Spleen (tissue), 11 donors: ENCODE results near the gene NUDT3. TPM values are rescaled to one million over a fixed set of nuclear protein-coding genes. Genes with fewer than 3 reads are reported as not detected.

ENCODE experiments used
- DNase-seq: peaks from one replicate; pipeline ENCODE4 v3.0.0-alpha.2; 2020
- H3K27ac ChIP-seq, 8 donors: fragments of 200-600 bp; sonication (generic) in 7 of 8; 1 replicate in 4 of 8; 2 replicates in 4 of 8; pipeline versions ENCODE4 v1.5.0 to v1.8.0; 2016 to 2021; ENCODE audit warnings: inconsistent platforms in 4 of 8, mild to moderate bottlenecking in 4 of 8, moderate library complexity in 1 of 8
- H3K27me3 ChIP-seq, 7 donors: fragments of 200-600 bp; sonication (generic) in 6 of 7; replicated peaks in 1 of 7; 1 replicate in 4 of 7; 2 replicates in 3 of 7; pipeline versions ENCODE4 v1.5.0 to v1.8.0; 2016 to 2021; ENCODE audit warnings: inconsistent platforms in 3 of 7, mild to moderate bottlenecking in 1 of 7
- H3K36me3 ChIP-seq, 6 donors: fragments of 200-600 bp; sonication (generic) in 5 of 6; 1 replicate in 4 of 6; 2 replicates in 2 of 6; pipeline versions ENCODE4 v1.5.0 to v1.8.0; 2016 to 2021; ENCODE audit warnings: inconsistent platforms in 2 of 6
- H3K4me1 ChIP-seq, 6 donors: fragments of 200-600 bp; sonication (generic) in 5 of 6; 1 replicate in 3 of 6; 2 replicates in 3 of 6; pipeline versions ENCODE4 v1.5.0 to v1.8.0; 2016 to 2021; ENCODE audit warnings: inconsistent platforms in 3 of 6
- H3K4me3 ChIP-seq, 8 donors: fragments of 200-600 bp; sonication (generic) in 7 of 8; 1 replicate in 4 of 8; 2 replicates in 4 of 8; pipeline versions ENCODE4 v1.5.0 to v1.8.0; 2016 to 2021; ENCODE audit warnings: inconsistent platforms in 4 of 8, mild to moderate bottlenecking in 4 of 8, moderate library complexity in 2 of 8
- H3K9me3 ChIP-seq, 8 donors: fragments of 200-600 bp; sonication (generic) in 7 of 8; 1 replicate in 4 of 8; 2 replicates in 4 of 8; pipeline versions ENCODE4 v1.5.0 to v1.8.0; 2016 to 2021; ENCODE audit warnings: inconsistent platforms in 4 of 8
- POLR2A ChIP-seq, 3 donors: fragments of 450-650 bp; IDR thresholded peaks; one replicate each; pipeline ENCODE4 v1.5.1; 2017; ENCODE audit warnings: antibody characterized with exemption in 3 of 3, mild to moderate bottlenecking in 1 of 3
- POLR2AphosphoS5 ChIP-seq, 3 donors: sonication (generic); formaldehyde crosslinking; IDR thresholded peaks; one replicate each; pipeline ENCODE4 v1.5.1; 2017; ENCODE audit warnings: antibody characterized with exemption in 3 of 3
- WGBS, 5 donors: extraction: QIAGEN DNeasy Blood & Tissue Kit in 3 of 5; methylation state at CpG; one replicate each; pipeline versions ENCODE4 v1.1.5 to v1.1.7; 2013 to 2018; 5-methylcytosine and 5-hydroxymethylcytosine counted together
- intact Hi-C: fragments of 100-400 bp; cut with DNase I; formaldehyde crosslinking; loops from one replicate; pipeline ENCODE4 v1.15.0; 2023; ENCODE audit warnings: low total_unique reads
- polyA plus RNA-seq, 3 donors: library from polyadenylated mRNA; stranded (reverse); fragments of 200-250 nt; gene quantifications; one replicate each; pipeline ENCODE4 v1.2.1, GENCODE V29; 2013
- total RNA-seq, 7 donors: library from RNA; depleted of rRNA in 3 of 7; stranded (reverse); fragments of >200 nt in 3 of 7; fragmentation: NEBNext Ultra II Directional in 4 of 7; extraction: Animal tissue kit (Norgen Biotek cat#: 25700) in 4 of 7; gene quantifications; one replicate each; pipeline versions ENCODE4 v1.1.0 to v1.2.1, GENCODE V29; 2016 to 2021
- TF ChIP-seq, protein P1 (sequence below), 11 experiments: fragments of 200-600 bp in 7 of 11; fragments of 450-650 bp in 4 of 11; sonication (generic) in 4 of 11; IDR thresholded peaks in 8 of 11; conservative IDR thresholded peaks in 3 of 11; 1 replicate in 7 of 11; 2 replicates in 4 of 11; pipeline versions ENCODE4 v1.4.0 to v1.8.0; 2016 to 2021; ENCODE audit warnings: antibody characterized with exemption in 11 of 11, inconsistent platforms in 4 of 11, mild to moderate bottlenecking in 1 of 11
- donor health status: healthy with polysubstance abuse.
- donor health status: DM: no; HTN: no; CAD: no; lungs with moderate emphysema.
- donor health status: DM: no; HTN: no; CAD: no.
- donor health status: Bipolar disorder and iron deficiency.
- donor health status: healthy.
- donor health status: DM: no; HTN: no; CAD: no.
- donor health status: DM: yes; HTN: yes; CAD: no.

NUDT3 gene
- total and polyA plus RNA-seq, 10 donors: 9.2 to 54.2 (median 37.8) TPM

DNA sequence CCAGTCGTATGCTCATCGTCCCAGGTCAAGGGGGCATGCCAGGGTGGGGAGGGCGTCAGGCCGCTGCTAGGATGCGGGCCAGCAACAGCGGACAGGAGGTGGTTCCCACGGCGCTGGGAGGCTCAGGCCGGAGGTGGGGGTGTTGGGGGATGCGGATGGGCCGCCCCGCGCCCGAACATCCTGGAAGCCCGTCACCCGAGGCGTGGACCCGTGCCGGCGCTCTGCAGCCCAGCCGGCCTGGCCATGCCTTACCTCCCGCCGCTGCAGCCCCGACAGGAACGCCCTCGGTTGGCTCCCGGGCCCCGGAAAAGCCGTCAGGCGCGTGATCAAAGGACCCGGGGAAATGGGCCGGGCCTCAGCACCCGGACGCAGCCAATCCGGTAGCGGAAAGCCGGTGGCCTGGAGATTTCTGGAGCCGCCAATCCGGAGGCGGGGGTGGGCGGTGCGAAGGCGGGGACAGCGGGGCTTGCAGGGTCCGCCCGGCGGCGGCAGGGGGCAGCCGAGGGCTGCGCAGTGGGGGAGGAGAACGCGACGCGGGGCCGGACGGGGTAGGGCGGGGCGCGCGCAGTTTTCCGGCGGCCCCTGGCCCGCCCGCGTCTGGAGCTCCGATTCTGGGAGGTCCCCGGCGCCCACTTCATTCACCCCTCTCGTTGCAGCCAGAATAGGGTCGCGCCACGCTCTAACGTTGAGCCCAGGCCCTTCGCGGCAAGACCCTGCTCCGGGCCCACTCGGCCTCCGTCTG, 143.6 kb downstream of the NUDT3 start, which contains the start of gene SMIM29:
Gene SMIM29, minus strand, starts transcription at position 280 of the 742 bp plus-strand sequence. CDS start 1,215 bp downstream, outside the sequence.
- peak within 1 kb of the TSS; percentile 92 to 98 (median 94) for H3K27ac ChIP-seq
- 0% methylated on average over 13 to 79 of the region's 79 CpGs for WGBS, 5 donors
- peak within 1 kb of the TSS; percentile 64 to 90 (median 78) for H3K4me3 ChIP-seq
- H3K9me3 ChIP-seq: no peaks in the 10 kb centered on the region
- TF ChIP-seq, protein P1, sequence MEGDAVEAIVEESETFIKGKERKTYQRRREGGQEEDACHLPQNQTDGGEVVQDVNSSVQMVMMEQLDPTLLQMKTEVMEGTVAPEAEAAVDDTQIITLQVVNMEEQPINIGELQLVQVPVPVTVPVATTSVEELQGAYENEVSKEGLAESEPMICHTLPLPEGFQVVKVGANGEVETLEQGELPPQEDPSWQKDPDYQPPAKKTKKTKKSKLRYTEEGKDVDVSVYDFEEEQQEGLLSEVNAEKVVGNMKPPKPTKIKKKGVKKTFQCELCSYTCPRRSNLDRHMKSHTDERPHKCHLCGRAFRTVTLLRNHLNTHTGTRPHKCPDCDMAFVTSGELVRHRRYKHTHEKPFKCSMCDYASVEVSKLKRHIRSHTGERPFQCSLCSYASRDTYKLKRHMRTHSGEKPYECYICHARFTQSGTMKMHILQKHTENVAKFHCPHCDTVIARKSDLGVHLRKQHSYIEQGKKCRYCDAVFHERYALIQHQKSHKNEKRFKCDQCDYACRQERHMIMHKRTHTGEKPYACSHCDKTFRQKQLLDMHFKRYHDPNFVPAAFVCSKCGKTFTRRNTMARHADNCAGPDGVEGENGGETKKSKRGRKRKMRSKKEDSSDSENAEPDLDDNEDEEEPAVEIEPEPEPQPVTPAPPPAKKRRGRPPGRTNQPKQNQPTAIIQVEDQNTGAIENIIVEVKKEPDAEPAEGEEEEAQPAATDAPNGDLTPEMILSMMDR (IDR thresholded peaks at IDR 0.05 in 8 of 11, conservative IDR thresholded peaks at IDR 0.05 in 3 of 11): peak; percentile 98 to 100 (median 100)
- TF ChIP-seq POLR2AphosphoS5 (IDR thresholded peaks at IDR 0.05) (peak; percentile 88 to 95 (median 91)), POLR2A (IDR thresholded peaks at IDR 0.05) (no peak)
- peaks cover 0 to 36% (median 0%) of the 10 kb centered on the region in 6 donors for H3K36me3 ChIP-seq
- H3K27me3 ChIP-seq: no peaks in the 10 kb centered on the region
- H3K4me1 ChIP-seq: peaks cover 18 to 59% (median 45%) of the 10 kb centered on the region in 6 donors
- DNase-seq: peak; percentile 100
- intact Hi-C loops: loop anchor here (2.0 kb wide), 2 partner anchors 144 to 166 kb away; partner anchors contain the start of gene NUDT3

DNA sequence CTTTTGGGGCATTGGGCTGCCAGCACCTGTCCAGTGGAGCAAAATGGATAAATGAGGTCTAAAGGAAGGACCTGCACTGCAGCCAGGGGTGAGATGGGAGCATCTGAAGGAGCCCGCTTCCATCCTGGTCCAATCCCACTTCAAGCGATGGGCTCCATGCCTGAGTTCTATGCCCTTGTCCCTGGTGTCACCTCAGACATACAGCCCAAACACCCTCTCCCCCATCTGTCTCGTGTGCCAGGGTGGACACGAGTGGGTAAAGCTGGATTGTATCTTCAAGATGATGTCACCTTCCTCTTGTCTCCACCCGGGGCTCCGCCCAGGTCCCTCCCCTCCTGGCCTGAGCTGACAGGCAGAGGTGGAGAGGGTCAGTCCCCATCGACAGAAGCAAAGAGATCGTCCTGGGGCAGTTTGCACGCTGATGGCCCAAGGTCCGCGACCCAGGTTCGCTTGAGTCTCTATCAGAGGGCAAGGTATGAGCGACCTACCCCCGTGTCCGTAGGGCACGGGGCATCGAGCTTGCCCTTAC, 144.2 kb downstream of the NUDT3 start:
- Histone ChIP-seq H3K4me3 (peak overlapping the region; percentile 64 to 90 (median 78)), H3K4me1 (peaks cover 23 to 65% (median 51%) of the 10 kb centered on the region in 6 donors), H3K27me3 (no peaks in the 10 kb centered on the region), H3K27ac (peak overlapping the region; percentile 92 to 98 (median 94)), H3K36me3 (peaks cover 0 to 43% (median under 1%) of the 10 kb centered on the region in 6 donors), H3K9me3 (no peaks in the 10 kb centered on the region)
- 9 to 19% (median 11%) methylated on average over 9 to 17 of the region's 17 CpGs for WGBS, 5 donors
- peak; percentile 93 for DNase-seq
- intact Hi-C loops: loop anchor here (2.0 kb wide), 2 partner anchors 145 to 167 kb away; partner anchors contain the start of gene NUDT3
- TF ChIP-seq POLR2A (IDR thresholded peaks at IDR 0.05) (no peak), POLR2AphosphoS5 (IDR thresholded peaks at IDR 0.05) (no peak)
- TF ChIP-seq, protein P1 (IDR thresholded peaks at IDR 0.05 in 8 of 11, conservative IDR thresholded peaks at IDR 0.05 in 3 of 11): no peak

DNA sequence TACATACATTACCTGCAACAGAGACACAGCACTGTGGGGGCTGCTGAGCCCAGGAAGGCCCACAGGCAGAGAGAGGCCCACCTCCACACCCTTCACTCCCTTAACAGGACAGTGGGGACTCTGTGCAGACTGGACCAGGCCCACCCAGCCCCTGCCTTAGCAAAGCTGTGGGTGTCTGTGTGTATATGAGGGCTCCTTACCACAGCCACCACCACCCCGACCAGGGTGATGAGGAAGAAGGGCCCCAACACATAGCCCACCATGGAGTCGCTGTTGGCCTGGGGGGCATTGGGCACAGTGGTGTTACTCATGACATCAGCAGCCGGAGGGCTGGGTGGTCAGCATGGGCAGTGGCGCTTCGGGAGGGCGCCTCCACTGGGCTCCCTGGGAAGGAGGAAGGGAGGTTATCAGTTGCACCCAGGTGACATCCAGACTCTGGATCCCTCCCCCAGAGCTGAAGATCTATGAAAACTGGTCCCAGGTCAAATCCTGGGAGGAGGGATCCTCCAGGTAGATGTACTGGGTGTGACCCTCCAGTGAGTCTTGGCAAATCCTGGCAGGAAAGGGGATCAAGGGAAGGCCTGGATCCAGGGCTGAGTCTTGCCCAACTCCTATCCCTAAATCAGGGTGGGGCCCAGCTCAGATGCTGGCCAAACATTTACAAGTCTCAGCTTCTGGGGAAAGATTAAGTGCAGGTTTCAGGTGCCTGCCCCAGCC, 144.8 kb downstream of the NUDT3 start:
- peak overlapping the region in 5 of 8 donors; percentile 73 to 90 (median 86) for H3K4me3 ChIP-seq
- peak overlapping the region; percentile 92 to 98 (median 94) for H3K27ac ChIP-seq
- no peaks in the 10 kb centered on the region for H3K9me3 ChIP-seq
- H3K4me1 ChIP-seq: peaks cover 23 to 71% (median 55%) of the 10 kb centered on the region in 6 donors
- H3K36me3 ChIP-seq: peaks cover 0 to 49% (median 4%) of the 10 kb centered on the region in 6 donors
- intact Hi-C loops: loop anchor here (2.0 kb wide), 2 partner anchors 145 to 167 kb away; partner anchors contain the start of gene NUDT3
- no peaks in the 10 kb centered on the region for H3K27me3 ChIP-seq
- WGBS, 5 donors: 85 to 95% (median 89%) methylated on average over 4 to 6 of the region's 6 CpGs
- peak; percentile 83 for DNase-seq
- TF ChIP-seq, protein P1 (IDR thresholded peaks at IDR 0.05 in 8 of 11, conservative IDR thresholded peaks at IDR 0.05 in 3 of 11): no peak
- no peak for TF ChIP-seq POLR2A (IDR thresholded peaks at IDR 0.05)
- TF ChIP-seq POLR2AphosphoS5 (IDR thresholded peaks at IDR 0.05): no peak
